HEK293 (cell line): ENCODE results near the gene MLH3.

Experiments used
- YY1 ChIP-seq: fragments of 450-650 bp; formaldehyde crosslinking; IDR thresholded peaks from 2 replicates; pipeline ENCODE4 v1.5.1; 2018; ENCODE audit warnings: missing biosample characterization, missing genetic modification characterization
- ZNF24 ChIP-seq: fragments of 450-650 bp; formaldehyde crosslinking; IDR thresholded peaks from 2 replicates; pipeline ENCODE4 v1.5.1; 2016; ENCODE audit warnings: missing biosample characterization, missing genetic modification characterization
- TF ChIP-seq, protein P1 (sequence below): fragments of 450-650 bp; formaldehyde crosslinking; IDR thresholded peaks from 2 replicates; pipeline ENCODE4 v1.5.1; 2016; ENCODE audit warnings: missing biosample characterization, missing genetic modification characterization
- TF ChIP-seq, protein P2 (sequence below): fragments of 450-650 bp; formaldehyde crosslinking; IDR thresholded peaks from 2 replicates; pipeline ENCODE4 v1.5.1; 2016; ENCODE audit warnings: missing biosample characterization, missing genetic modification characterization

DNA sequence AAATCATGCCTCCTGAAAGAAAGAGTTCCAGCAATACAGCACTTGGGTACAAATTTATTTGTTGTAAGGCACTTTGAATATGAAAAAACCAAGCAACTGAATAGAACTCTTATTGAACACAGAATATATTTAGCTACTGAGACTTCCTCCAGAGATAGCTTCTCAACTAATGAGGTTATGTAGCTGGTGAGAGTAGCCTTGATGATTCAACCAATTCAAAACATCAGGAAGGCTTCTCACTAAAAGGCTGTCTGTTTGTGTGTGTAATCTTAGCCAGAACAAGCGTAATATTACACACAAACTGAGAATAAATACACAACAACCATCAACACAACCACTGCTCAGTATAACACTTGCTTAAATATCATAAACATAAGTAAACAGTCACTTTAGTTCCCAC, 28.2 kb downstream of the MLH3 start:
- TF ChIP-seq YY1 (tag by site-specific recombination): no peak
- TF ChIP-seq, protein P1, sequence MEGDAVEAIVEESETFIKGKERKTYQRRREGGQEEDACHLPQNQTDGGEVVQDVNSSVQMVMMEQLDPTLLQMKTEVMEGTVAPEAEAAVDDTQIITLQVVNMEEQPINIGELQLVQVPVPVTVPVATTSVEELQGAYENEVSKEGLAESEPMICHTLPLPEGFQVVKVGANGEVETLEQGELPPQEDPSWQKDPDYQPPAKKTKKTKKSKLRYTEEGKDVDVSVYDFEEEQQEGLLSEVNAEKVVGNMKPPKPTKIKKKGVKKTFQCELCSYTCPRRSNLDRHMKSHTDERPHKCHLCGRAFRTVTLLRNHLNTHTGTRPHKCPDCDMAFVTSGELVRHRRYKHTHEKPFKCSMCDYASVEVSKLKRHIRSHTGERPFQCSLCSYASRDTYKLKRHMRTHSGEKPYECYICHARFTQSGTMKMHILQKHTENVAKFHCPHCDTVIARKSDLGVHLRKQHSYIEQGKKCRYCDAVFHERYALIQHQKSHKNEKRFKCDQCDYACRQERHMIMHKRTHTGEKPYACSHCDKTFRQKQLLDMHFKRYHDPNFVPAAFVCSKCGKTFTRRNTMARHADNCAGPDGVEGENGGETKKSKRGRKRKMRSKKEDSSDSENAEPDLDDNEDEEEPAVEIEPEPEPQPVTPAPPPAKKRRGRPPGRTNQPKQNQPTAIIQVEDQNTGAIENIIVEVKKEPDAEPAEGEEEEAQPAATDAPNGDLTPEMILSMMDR (tag by site-specific recombination): no peak
- TF ChIP-seq ZNF24: no peak
- TF ChIP-seq, protein P2, sequence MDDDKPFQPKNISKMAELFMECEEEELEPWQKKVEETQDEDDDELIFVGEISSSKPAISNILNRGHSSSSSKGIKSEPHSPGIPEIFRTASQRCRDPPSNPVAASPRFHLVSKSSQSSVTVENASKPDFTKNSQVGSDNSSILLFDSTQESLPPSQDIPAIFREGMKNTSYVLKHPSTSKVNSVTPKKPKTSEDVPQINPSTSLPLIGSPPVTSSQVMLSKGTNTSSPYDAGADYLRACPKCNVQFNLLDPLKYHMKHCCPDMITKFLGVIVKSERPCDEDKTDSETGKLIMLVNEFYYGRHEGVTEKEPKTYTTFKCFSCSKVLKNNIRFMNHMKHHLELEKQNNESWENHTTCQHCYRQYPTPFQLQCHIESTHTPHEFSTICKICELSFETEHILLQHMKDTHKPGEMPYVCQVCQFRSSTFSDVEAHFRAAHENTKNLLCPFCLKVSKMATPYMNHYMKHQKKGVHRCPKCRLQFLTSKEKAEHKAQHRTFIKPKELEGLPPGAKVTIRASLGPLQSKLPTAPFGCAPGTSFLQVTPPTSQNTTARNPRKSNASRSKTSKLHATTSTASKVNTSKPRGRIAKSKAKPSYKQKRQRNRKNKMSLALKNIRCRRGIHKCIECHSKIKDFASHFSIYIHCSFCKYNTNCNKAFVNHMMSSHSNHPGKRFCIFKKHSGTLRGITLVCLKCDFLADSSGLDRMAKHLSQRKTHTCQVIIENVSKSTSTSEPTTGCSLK (tag by site-specific recombination): no peak
